ENCODE measurements around the gene DNAJC5. TPM values are rescaled to one million over a fixed set of nuclear protein-coding genes. Genes with fewer than 3 reads are reported as not detected.

DNAJC5 gene
- total and polyA plus RNA-seq, 2 experiments from 2014 or later: 22.4 to 68.0 TPM

- Histone ChIP-seq H4K20me1 (ENCODE audit: insufficient read depth) (no peaks in the 10 kb centered on the region; the same call in 1 of the 2 replicates), H3F3A (ENCODE audit: insufficient read depth) (peaks cover 9% of the 10 kb centered on the region), H2AFZ (no peak overlapping the region), H3K27ac (peak overlapping the region; percentile 76), H3K9ac (peak overlapping the region; percentile 94), H3K79me2 (ENCODE audit: insufficient read depth) (peaks cover 71% of the 10 kb centered on the region), H3K4me1 (ENCODE audit: insufficient read depth) (peaks cover 30% of the 10 kb centered on the region), H3K9me2 (ENCODE audit: insufficient read depth) (no peaks in the 10 kb centered on the region), H3K4me3 (peak overlapping the region; percentile 92; the same call in 1 of the 2 replicates), H3K36me3 (ENCODE audit: low read depth) (no peaks in the 10 kb centered on the region), H3K27me3 (replicated peaks; ENCODE audit: insufficient read depth) (no peaks in the 10 kb centered on the region), H3K4me2 (ENCODE audit: unreplicated experiment) (peak overlapping the region; percentile 87), H3K9me3 (ENCODE audit: low read depth) (no peaks in the 10 kb centered on the region)
- WGBS, 2 experiments (ENCODE audit: low coverage in 1 of 2, low lambda C conversion rate in 2 of 2, missing lambda C conversion rate in 2 of 2): 68 to 70% methylated on average over 13 of the region's 13 CpGs
- TF ChIP-seq EZH2phosphoT487 (IDR thresholded peaks at IDR 0.05; ENCODE audit: insufficient read depth, low read depth) (no peak), EZH2 (IDR thresholded peaks at IDR 0.05; ENCODE audit: insufficient read depth, poor library complexity, severe bottlenecking) (no peak)
- in situ Hi-C loops (cut with MboI): no loop called here
- DNase-seq: peak; percentile 24
Measured at GRCh38 chr20:63953764-63954429, 59.0 kb downstream of the DNAJC5 start.

GRCh38 chr20:63955281-63955826, 60.4 kb downstream of the DNAJC5 start:
- TF ChIP-seq EZH2phosphoT487 (IDR thresholded peaks at IDR 0.05; ENCODE audit: insufficient read depth, low read depth) (no peak), EZH2 (IDR thresholded peaks at IDR 0.05; ENCODE audit: insufficient read depth, poor library complexity, severe bottlenecking) (no peak)
- no peaks in the 10 kb centered on the region for H3K9me3 ChIP-seq (ENCODE audit: low read depth)
- no peaks in the 10 kb centered on the region for H3K36me3 ChIP-seq (ENCODE audit: low read depth)
- H3K4me3 ChIP-seq: peak overlapping the region; percentile 92
- peak overlapping the region; percentile 76 for H3K27ac ChIP-seq
- H3K27me3 ChIP-seq (replicated peaks; ENCODE audit: insufficient read depth): no peaks in the 10 kb centered on the region
- peaks cover 22% of the 10 kb centered on the region for H3K4me1 ChIP-seq (ENCODE audit: insufficient read depth)
- H4K20me1 ChIP-seq (ENCODE audit: insufficient read depth): no peaks in the 10 kb centered on the region
- 0 to 2% methylated on average over 27 to 31 of the region's 31 CpGs for WGBS, 2 experiments (ENCODE audit: low coverage in 1 of 2, low lambda C conversion rate in 2 of 2, missing lambda C conversion rate in 2 of 2)
- H3K4me2 ChIP-seq (ENCODE audit: unreplicated experiment): peak overlapping the region; percentile 87
- H2AFZ ChIP-seq: peak overlapping the region; percentile 85
- in situ Hi-C loops (cut with MboI): no loop called here
- peak overlapping the region; percentile 94 for H3K9ac ChIP-seq
- H3K79me2 ChIP-seq (ENCODE audit: insufficient read depth): peaks cover 58% of the 10 kb centered on the region
- no peaks in the 10 kb centered on the region for H3K9me2 ChIP-seq (ENCODE audit: insufficient read depth)
- DNase-seq: peak; percentile 69
- no peaks in the 10 kb centered on the region for H3F3A ChIP-seq (ENCODE audit: insufficient read depth)

GRCh38 chr20:63955827-63956663, 61.1 kb downstream of the DNAJC5 start, which contains the start of gene UCKL1:
UCKL1 (minus strand) TSS chr20:63956416; CDS start chr20:63956372, 44 bp downstream.
- peaks cover 22% of the 10 kb centered on the region for H3K4me1 ChIP-seq (ENCODE audit: insufficient read depth)
- H3K27ac ChIP-seq: peak within 1 kb of the TSS; percentile 76
- in situ Hi-C loops (cut with MboI): no loop called here
- H4K20me1 ChIP-seq (ENCODE audit: insufficient read depth): no peaks in the 10 kb centered on the region
- H3K36me3 ChIP-seq (ENCODE audit: low read depth): no peaks in the 10 kb centered on the region
- H3K27me3 ChIP-seq (replicated peaks; ENCODE audit: insufficient read depth): no peaks in the 10 kb centered on the region
- H3K79me2 ChIP-seq (ENCODE audit: insufficient read depth): peaks cover 51% of the 10 kb centered on the region
- peak within 1 kb of the TSS; percentile 85 for H2AFZ ChIP-seq
- H3K9me2 ChIP-seq (ENCODE audit: insufficient read depth): no peaks in the 10 kb centered on the region
- no peaks in the 10 kb centered on the region for H3F3A ChIP-seq (ENCODE audit: insufficient read depth)
- H3K4me3 ChIP-seq: peak within 1 kb of the TSS; percentile 92
- 1% methylated on average over 84 to 89 of the region's 105 CpGs for WGBS, 2 experiments (ENCODE audit: low coverage in 1 of 2, low lambda C conversion rate in 2 of 2, missing lambda C conversion rate in 2 of 2)
- H3K9ac ChIP-seq: peak within 1 kb of the TSS; percentile 94
- peak within 1 kb of the TSS; percentile 87 for H3K4me2 ChIP-seq (ENCODE audit: unreplicated experiment)
- DNase-seq: peak; percentile 97
- H3K9me3 ChIP-seq (ENCODE audit: low read depth): no peaks in the 10 kb centered on the region
- no peak for TF ChIP-seq EZH2phosphoT487 (IDR thresholded peaks at IDR 0.05; ENCODE audit: insufficient read depth, low read depth)
- TF ChIP-seq EZH2 (IDR thresholded peaks at IDR 0.05; ENCODE audit: insufficient read depth, poor library complexity, severe bottlenecking): no peak

GRCh38 chr20:63956664-63957003, 61.7 kb downstream of the DNAJC5 start:
- H3K27ac ChIP-seq: peak overlapping the region; percentile 76
- in situ Hi-C loops (cut with MboI): no loop called here

More at GRCh38 chr20:63956664-63957003, 61.7 kb downstream of the DNAJC5 start:
- TF ChIP-seq EZH2 (IDR thresholded peaks at IDR 0.05; ENCODE audit: insufficient read depth, poor library complexity, severe bottlenecking) (no peak), EZH2phosphoT487 (IDR thresholded peaks at IDR 0.05; ENCODE audit: insufficient read depth, low read depth) (no peak)
- Histone ChIP-seq H2AFZ (peak overlapping the region; percentile 32), H3K9me3 (ENCODE audit: low read depth) (no peaks in the 10 kb centered on the region), H3K9me2 (ENCODE audit: insufficient read depth) (no peaks in the 10 kb centered on the region), H3K4me2 (ENCODE audit: unreplicated experiment) (peak overlapping the region; percentile 78), H3K79me2 (ENCODE audit: insufficient read depth) (peaks cover 45% of the 10 kb centered on the region), H3F3A (ENCODE audit: insufficient read depth) (no peaks in the 10 kb centered on the region), H3K9ac (peak overlapping the region; percentile 78), H3K4me3 (peak overlapping the region; percentile 72), H4K20me1 (ENCODE audit: insufficient read depth) (no peaks in the 10 kb centered on the region), H3K4me1 (ENCODE audit: insufficient read depth) (peaks cover 22% of the 10 kb centered on the region), H3K27me3 (replicated peaks; ENCODE audit: insufficient read depth) (no peaks in the 10 kb centered on the region), H3K36me3 (ENCODE audit: low read depth) (no peaks in the 10 kb centered on the region)
- 0% methylated on average over 15 of the region's 15 CpGs for WGBS, 2 experiments (ENCODE audit: low coverage in 1 of 2, low lambda C conversion rate in 2 of 2, missing lambda C conversion rate in 2 of 2)
- no peak for DNase-seq

Data from GM23248 (cell line).